Osteocyte (in vitro differentiated cells): ENCODE measurements around the gene ECHDC1. TPM values are rescaled to one million over a fixed set of nuclear protein-coding genes. Genes with fewer than 3 reads are reported as not detected.
A peak's percentile ranks its signal among the peaks of the same experiment; 100 is the strongest.

Experiments
- DNase-seq: peaks from one replicate; pipeline ENCODE4 v3.0.0; 2021; ENCODE audit warnings: mixed read lengths; ENCODE audit not compliant: unreplicated experiment; ENCODE audit errors: extremely low spot score
- H3K27ac Mint-ChIP-seq: one replicate; pipeline ENCODE4 v1.8.0; 2021; ENCODE audit warnings: mild to moderate bottlenecking, mixed read lengths; ENCODE audit not compliant: unreplicated experiment
- H3K27me3 Mint-ChIP-seq: one replicate; pipeline ENCODE4 v1.8.0; 2021; ENCODE audit warnings: mixed read lengths; ENCODE audit not compliant: unreplicated experiment
- H3K36me3 Mint-ChIP-seq: one replicate; pipeline ENCODE4 v1.8.0; 2021; ENCODE audit warnings: mixed read lengths; ENCODE audit not compliant: unreplicated experiment
- H3K4me1 Mint-ChIP-seq: one replicate; pipeline ENCODE4 v1.8.0; 2021; ENCODE audit warnings: mixed read lengths; ENCODE audit not compliant: unreplicated experiment
- H3K4me3 Mint-ChIP-seq: one replicate; pipeline ENCODE4 v1.8.0; 2021; ENCODE audit warnings: mild to moderate bottlenecking, moderate library complexity, mixed read lengths; ENCODE audit not compliant: unreplicated experiment
- H3K9me3 Mint-ChIP-seq: one replicate; pipeline ENCODE4 v1.8.0; 2021; ENCODE audit warnings: mixed read lengths; ENCODE audit not compliant: unreplicated experiment
- total RNA-seq: library from RNA; stranded (reverse); gene quantifications from 2 replicates; pipeline ENCODE4 v1.2.1, GENCODE V29; 2021
- TF ChIP-seq, protein P1 (sequence below): fragments of 200-600 bp; sonication (generic); IDR thresholded peaks from 2 replicates; pipeline ENCODE4 v1.5.0; 2021; ENCODE audit warnings: antibody characterized with exemption, mild to moderate bottlenecking, moderate library complexity

Gene ECHDC1
- total RNA-seq, 1 donor from 2014 or later: 47.2 TPM

DNA sequence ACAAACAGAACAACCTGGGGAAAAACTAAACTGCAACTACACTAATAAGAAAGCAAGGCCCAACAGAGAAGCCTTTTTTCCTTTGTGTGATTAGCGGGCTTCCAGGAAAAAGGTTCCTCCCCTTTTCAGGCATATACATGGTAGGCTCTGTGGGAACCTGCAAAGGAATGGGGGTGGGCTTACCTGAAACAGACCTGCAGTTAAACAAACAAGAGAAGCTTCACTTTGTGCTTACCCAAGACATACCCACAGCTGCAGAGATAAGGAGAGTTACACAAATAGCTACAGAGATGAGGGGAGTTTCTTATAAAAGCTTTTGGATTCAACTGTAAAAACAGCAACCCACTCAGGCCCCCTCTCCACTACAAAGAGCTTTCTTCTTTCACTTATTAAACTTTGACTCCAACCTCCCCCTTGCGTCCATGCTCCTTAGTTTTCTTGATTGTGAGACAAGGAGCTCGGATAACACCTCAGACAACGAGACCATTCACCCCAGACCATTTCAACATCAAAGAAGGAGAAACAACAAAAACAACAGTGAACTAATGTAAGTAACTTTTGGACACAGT lies 45.8 kb downstream of the ECHDC1 start:
- Mint-ChIP-seq H3K27ac (no peak overlapping the region), H3K27me3 (no peaks in the 10 kb centered on the region), H3K36me3 (peaks cover 16% of the 10 kb centered on the region), H3K4me3 (no peak overlapping the region), H3K9me3 (no peaks in the 10 kb centered on the region), H3K4me1 (peaks cover 27% of the 10 kb centered on the region)
- DNase-seq: no peak
- TF ChIP-seq, protein P1, sequence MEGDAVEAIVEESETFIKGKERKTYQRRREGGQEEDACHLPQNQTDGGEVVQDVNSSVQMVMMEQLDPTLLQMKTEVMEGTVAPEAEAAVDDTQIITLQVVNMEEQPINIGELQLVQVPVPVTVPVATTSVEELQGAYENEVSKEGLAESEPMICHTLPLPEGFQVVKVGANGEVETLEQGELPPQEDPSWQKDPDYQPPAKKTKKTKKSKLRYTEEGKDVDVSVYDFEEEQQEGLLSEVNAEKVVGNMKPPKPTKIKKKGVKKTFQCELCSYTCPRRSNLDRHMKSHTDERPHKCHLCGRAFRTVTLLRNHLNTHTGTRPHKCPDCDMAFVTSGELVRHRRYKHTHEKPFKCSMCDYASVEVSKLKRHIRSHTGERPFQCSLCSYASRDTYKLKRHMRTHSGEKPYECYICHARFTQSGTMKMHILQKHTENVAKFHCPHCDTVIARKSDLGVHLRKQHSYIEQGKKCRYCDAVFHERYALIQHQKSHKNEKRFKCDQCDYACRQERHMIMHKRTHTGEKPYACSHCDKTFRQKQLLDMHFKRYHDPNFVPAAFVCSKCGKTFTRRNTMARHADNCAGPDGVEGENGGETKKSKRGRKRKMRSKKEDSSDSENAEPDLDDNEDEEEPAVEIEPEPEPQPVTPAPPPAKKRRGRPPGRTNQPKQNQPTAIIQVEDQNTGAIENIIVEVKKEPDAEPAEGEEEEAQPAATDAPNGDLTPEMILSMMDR: no peak

DNA sequence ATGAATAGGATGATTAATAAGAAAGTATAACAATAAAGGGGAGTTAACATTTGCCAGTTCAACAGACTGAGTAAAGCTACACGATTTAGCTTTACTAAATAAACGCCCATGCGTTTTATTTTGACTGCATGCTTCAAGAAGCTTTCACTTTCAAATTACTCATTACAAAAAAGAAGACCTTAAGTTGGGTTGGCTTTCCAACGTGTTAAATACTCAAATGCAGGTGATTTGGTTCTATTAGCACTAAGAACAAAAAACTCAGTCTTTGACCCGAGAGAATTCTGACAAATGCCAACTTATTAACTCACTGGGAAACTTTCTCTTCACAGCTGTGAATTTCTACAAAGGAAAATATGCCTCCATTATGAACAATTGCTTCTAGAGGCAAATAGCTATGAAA lies 51.9 kb downstream of the ECHDC1 start:
- peak overlapping the region; percentile 5 for H3K27ac Mint-ChIP-seq
- TF ChIP-seq, protein P1: no peak
- no peaks in the 10 kb centered on the region for H3K27me3 Mint-ChIP-seq
- no peaks in the 10 kb centered on the region for H3K9me3 Mint-ChIP-seq
- DNase-seq: no peak
- H3K36me3 Mint-ChIP-seq: peaks cover 42% of the 10 kb centered on the region
- H3K4me1 Mint-ChIP-seq: peaks cover 29% of the 10 kb centered on the region
- H3K4me3 Mint-ChIP-seq: no peak overlapping the region

DNA sequence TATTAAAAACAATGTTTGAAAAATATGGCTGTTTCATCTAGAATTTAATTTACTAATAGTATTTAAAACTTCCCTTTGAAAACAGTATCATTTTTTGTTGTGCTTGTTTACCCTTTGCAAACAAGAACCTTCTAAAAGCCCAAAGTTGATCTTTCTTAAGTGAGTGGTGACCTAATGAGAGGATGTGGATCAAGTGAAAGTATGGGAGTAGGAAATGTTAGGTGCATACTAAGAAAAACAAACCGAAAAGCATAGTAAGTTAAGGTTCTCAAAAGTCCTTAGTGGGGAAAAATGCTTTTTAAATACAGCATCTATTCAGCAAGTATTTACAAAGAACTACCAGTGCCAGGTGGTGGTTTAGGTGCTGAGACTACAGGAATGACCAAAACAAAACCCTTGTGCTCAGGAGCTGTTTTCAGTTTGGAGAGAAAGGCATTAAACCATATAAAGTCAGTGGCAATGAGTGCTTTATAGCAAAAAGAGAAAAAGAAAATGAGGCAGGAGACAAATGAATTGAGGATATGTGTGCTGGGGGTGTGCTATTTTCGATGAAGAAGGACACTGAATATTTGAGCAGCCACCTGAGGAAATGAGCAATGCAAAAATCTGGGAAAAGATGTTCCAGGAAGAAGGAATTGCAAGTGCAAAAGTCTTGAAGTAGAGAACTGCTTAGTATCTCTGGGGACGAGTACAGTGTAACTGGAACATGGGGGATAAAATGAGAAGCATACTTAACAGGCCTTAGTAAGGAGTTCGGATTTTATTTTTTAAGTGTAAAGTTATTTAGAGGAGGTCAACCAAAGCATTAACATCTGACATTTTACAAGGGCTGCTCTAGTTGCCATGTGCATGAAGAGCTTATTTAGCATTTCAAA lies 52.8 kb downstream of the ECHDC1 start:
- Mint-ChIP-seq H3K27ac (peak overlapping the region; percentile 5), H3K27me3 (no peaks in the 10 kb centered on the region), H3K9me3 (no peaks in the 10 kb centered on the region), H3K4me3 (no peak overlapping the region), H3K4me1 (peaks cover 29% of the 10 kb centered on the region), H3K36me3 (peaks cover 50% of the 10 kb centered on the region)
- TF ChIP-seq, protein P1: no peak
- no peak for DNase-seq

DNA sequence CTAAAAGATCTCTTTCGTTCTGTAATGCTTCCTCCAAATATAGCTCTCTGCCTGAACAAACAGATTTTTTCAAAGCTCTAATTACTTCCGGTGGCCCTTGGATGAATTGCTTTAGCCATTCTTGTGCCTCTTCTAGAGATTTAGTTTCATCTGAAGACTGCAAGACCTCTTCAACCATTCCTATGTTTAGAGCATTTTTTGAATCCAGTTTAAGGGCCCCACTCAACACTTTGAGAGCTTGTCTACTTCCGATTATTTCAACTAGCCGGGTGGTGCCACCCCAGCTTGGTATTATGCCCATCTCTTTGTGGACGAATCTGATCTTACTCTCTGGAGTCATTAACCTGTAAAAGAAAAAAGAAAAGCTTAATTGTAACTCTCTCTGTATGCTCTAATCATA lies 53.5 kb downstream of the ECHDC1 start:
- Mint-ChIP-seq H3K4me3 (no peak overlapping the region), H3K36me3 (peaks cover 54% of the 10 kb centered on the region), H3K9me3 (no peaks in the 10 kb centered on the region), H3K27me3 (no peaks in the 10 kb centered on the region), H3K27ac (peak overlapping the region; percentile 1), H3K4me1 (peaks cover 29% of the 10 kb centered on the region)
- TF ChIP-seq, protein P1: no peak
- DNase-seq: no peak

DNA sequence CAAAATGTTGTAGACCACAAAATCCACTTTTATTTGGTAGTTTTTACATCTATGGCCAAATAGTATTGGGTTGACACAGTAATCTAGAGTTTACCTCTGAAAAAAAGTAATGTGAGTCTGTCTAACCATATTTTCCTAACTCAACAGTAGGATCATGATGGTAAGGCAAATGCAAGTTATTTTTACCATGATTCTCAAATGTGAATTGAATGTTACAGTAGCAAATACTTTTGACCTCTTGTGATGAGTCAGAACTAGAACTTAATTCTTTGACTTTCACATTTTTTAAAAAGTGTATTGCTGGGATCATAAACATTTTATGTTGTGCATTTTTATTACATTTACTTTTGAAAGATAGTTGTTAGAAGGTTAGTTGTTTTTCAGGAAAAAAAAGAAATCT lies 54.7 kb downstream of the ECHDC1 start:
- no peaks in the 10 kb centered on the region for H3K9me3 Mint-ChIP-seq
- H3K4me3 Mint-ChIP-seq: no peak overlapping the region
- H3K27me3 Mint-ChIP-seq: no peaks in the 10 kb centered on the region
- H3K27ac Mint-ChIP-seq: peak overlapping the region; percentile 13
- no peak for DNase-seq
- peaks cover 55% of the 10 kb centered on the region for H3K36me3 Mint-ChIP-seq
- TF ChIP-seq, protein P1: no peak
- peaks cover 27% of the 10 kb centered on the region for H3K4me1 Mint-ChIP-seq
